ENCODE data around the gene PRSS33. TPM values are rescaled to one million over a fixed set of nuclear protein-coding genes. Genes with fewer than 3 reads are reported as not detected.
A peak's percentile ranks its signal among the peaks of the same experiment; 100 is the strongest.

The PRSS33 gene
- total and polyA plus RNA-seq, 4 donors: 0.08 TPM; not detected in 3

DNA sequence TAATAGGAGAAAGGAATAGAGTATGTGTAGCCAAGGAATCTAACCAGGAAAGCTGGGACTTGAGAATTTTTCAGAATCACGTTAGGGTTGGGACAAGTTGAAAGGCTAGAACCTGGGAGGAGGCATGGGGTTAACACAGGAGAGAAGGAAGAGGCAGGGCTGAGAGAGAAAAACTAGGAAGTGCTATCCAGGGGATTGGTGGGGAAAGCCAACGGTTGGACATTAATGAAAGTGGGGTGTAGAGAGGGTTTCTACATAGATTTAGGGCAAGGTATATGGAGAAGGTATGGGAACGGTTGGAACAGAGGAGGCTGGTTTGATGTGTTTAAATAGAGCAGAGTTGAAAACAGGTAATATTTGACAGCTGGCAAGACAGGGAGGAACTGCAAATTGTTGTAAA, 32.2 kb downstream of the PRSS33 start:
- H3K9me3 ChIP-seq (ENCODE audit: control insufficient read depth, low read length): no peaks in the 10 kb centered on the region
- DNase-seq (no peak), ATAC-seq (ENCODE audit: low FRiP score) (no peak)
- H3K27ac ChIP-seq (ENCODE audit: low read depth in 1 of 2, low read length in 2 of 2): no peak overlapping the region
- H3K36me3 ChIP-seq (ENCODE audit: control insufficient read depth in 1 of 2, insufficient read depth in 2 of 2, low read length in 1 of 2): peaks cover 7 to 19% of the 10 kb centered on the region in 2 donors
- peak overlapping the region in 1 of 2 donors; percentile 34 for H3K4me3 ChIP-seq (ENCODE audit: low read length in 2 of 2)
- H3K4me1 ChIP-seq (ENCODE audit: control insufficient read depth in 1 of 2, insufficient read depth in 2 of 2, low read length in 2 of 2): peaks cover 0 to 2% of the 10 kb centered on the region in 2 donors
- intact Hi-C loops (cut with DNase I): no loop called here
- no peaks in the 10 kb centered on the region for H3K27me3 ChIP-seq (ENCODE audit: control insufficient read depth in 1 of 2, insufficient read depth in 2 of 2, low read length in 1 of 2)
- WGBS, 2 donors: 28 to 31% methylated on average over 3 of the region's 3 CpGs

DNA sequence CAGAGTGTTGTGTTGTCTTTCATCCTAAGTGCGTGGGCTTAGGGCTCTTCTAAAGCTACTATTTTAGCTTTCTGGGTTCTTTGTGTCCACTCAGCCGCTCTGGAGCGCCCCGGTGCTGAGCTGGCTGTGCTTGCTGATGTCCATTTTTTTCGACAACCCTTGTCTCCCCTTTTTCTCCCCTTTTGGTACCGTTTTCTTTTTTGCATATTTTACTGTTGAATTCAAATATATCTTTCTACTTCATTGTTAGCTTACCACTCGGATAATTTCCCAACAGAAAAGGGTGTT, 33.7 kb downstream of the PRSS33 start:
- ATAC-seq (ENCODE audit: low FRiP score) (no peak), DNase-seq (peak in 1 of 2 donors; percentile 41)
- Histone ChIP-seq H3K36me3 (ENCODE audit: control insufficient read depth in 1 of 2, insufficient read depth in 2 of 2, low read length in 1 of 2) (peaks cover 5% of the 10 kb centered on the region in 2 donors), H3K27ac (ENCODE audit: low read depth in 1 of 2, low read length in 2 of 2) (no peak overlapping the region), H3K27me3 (ENCODE audit: control insufficient read depth in 1 of 2, insufficient read depth in 2 of 2, low read length in 1 of 2) (no peaks in the 10 kb centered on the region), H3K9me3 (ENCODE audit: control insufficient read depth, low read length) (no peaks in the 10 kb centered on the region), H3K4me3 (ENCODE audit: low read length in 2 of 2) (peak overlapping the region; percentile 53 to 94), H3K4me1 (ENCODE audit: control insufficient read depth in 1 of 2, insufficient read depth in 2 of 2, low read length in 2 of 2) (peaks cover 0 to 2% of the 10 kb centered on the region in 2 donors)
- WGBS, 2 donors: 1 to 3% methylated on average over 7 of the region's 7 CpGs
- intact Hi-C loops (cut with DNase I): no loop called here

DNA sequence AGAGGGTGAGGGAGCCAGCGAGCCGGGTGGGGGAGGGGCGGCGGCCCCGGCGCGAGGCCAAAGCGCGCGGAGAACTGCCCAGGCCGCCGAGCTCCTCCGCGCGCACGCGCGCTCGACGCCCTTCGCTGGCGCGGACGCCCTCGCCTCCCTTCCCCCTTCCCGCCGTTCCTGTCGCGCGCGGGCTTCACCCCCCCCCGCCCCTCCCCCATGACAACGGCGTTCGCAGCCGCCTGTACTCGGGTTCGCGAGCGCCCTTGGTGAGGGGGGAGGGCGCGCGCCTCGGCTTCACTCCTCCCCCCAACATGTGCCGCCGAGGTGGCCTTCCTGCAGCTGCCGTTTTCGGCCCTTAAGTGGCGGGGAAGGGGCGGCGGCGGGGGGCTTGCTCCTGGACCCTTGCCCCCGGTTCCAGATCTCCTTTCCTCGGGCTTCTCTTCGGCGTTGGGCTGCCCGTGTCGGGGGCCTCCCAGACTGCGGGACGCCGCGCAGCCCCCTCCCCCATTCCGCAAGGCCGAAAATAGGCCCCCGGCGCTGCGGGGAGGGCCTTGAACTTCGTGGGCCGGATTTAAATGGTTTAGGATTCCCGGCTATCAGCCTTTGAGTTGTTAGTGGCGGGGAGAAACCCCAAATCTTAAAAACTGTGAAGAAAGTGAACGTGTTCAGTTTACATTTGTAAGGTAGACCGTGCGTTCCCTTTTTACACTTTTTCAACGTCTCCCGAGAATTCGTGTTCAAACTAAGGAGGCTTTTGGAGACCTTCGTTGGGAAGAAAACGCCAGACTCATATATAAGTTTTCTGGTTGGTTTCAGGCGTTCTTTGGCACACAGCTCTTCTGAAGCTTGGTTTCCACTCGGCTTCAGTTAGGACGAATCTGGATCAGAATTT, 34.3 kb downstream of the PRSS33 start:
- Histone ChIP-seq H3K4me3 (ENCODE audit: low read length in 2 of 2) (peak overlapping the region; percentile 53 to 94), H3K4me1 (ENCODE audit: control insufficient read depth in 1 of 2, insufficient read depth in 2 of 2, low read length in 2 of 2) (peaks cover 0 to 2% of the 10 kb centered on the region in 2 donors), H3K27me3 (ENCODE audit: control insufficient read depth in 1 of 2, insufficient read depth in 2 of 2, low read length in 1 of 2) (no peaks in the 10 kb centered on the region), H3K27ac (ENCODE audit: low read depth in 1 of 2, low read length in 2 of 2) (peak overlapping the region; percentile 23 to 97), H3K36me3 (ENCODE audit: control insufficient read depth in 1 of 2, insufficient read depth in 2 of 2, low read length in 1 of 2) (peaks cover 0 to 3% of the 10 kb centered on the region in 2 donors), H3K9me3 (ENCODE audit: control insufficient read depth, low read length) (no peaks in the 10 kb centered on the region)
- intact Hi-C loops (cut with DNase I): loop anchor here in 1 of 2 donors (1.0 kb wide), 2 partner anchors 24 to 32 kb away; partner anchors contain the start of gene ELOB
- peak; percentile 89 to 96 for DNase-seq
- peak; percentile 88 for ATAC-seq (ENCODE audit: low FRiP score)
- 0% methylated on average over 46 to 82 of the region's 82 CpGs for WGBS, 2 donors

DNA sequence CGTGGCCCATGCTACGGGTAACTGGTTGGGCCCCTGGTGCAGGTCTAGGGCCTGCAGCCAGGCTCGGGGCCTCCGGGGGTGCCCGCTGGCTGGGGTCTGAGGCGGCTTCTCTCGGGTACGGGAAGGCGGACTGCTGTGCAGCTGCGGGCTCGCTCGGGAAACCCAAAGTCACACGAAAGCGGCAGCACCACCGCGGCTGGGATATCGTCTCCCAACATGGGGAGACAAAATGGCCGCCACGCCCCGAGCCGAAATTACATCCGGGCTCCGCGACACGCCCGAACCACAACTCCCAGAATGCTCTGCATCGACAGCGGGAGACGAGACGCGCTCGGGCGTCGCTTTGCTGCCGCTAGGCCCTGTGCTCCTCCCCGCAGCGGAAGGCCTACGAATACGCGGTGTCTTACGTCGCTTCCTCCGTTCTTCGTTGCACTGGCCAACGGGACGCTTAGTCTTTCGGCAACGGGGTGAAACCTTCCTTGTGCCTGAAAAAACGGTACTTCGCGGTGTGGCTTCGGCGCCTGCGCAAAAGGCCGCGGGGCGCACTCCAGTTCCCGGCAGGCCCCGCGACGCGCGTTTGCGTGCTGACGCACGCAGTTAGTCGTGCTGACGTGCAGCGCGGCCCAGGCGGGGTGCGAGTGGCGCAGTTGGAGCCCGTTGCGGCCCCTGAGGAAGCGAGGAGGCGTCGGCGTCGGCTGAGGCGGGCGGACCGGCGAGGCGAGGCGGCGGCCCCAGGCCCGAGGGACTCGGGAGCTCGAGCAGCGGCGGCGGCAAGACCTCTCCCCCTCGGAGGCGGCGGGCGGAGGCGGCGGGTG, 35.1 kb downstream of the PRSS33 start, which contains the start of gene SRRM2:
Gene SRRM2, plus strand, starts transcription at position 604 of the 815 bp plus-strand sequence. CDS start 3,727 bp downstream, outside the sequence.
- intact Hi-C loops (cut with DNase I): loop anchor here in 1 of 2 donors (1.0 kb wide), 2 partner anchors 25 to 31 kb away; partner anchors contain the start of gene ELOB
- WGBS, 2 donors: 1% methylated on average over 91 to 99 of the region's 99 CpGs
- peak; percentile 96 for ATAC-seq (ENCODE audit: low FRiP score)

DNA sequence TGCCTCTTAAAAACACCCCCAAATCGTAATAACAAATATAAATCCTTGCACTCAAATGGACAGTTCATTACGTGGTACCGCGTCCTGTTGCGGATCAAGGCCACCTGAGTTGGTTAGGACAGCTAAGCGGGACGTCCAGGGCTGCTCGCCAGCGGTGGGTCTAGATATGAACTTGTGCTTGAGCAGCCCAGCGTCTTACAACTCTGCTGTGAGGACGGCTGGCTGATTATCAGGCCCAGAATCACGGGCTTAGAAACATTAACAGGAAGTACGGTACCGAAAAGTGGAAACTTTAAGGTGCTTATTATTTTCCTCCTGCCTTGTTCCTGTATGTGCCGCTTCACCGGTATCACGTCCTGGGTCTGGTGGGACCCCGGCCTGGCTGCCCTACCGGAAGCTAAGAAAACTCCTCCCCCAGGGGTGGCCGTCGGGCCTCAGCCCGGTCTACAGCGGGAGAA, 35.8 kb downstream of the PRSS33 start:
- intact Hi-C loops (cut with DNase I): loop anchor here in 1 of 2 donors (1.0 kb wide), 2 partner anchors 26 to 30 kb away; partner anchors contain the start of gene ELOB
- DNase-seq (peak in 1 of 2 donors; percentile 67), ATAC-seq (ENCODE audit: low FRiP score) (no peak)
- Histone ChIP-seq H3K36me3 (ENCODE audit: control insufficient read depth in 1 of 2, insufficient read depth in 2 of 2, low read length in 1 of 2) (no peaks in the 10 kb centered on the region), H3K9me3 (ENCODE audit: control insufficient read depth, low read length) (no peaks in the 10 kb centered on the region), H3K27me3 (ENCODE audit: control insufficient read depth in 1 of 2, insufficient read depth in 2 of 2, low read length in 1 of 2) (no peaks in the 10 kb centered on the region), H3K27ac (ENCODE audit: low read depth in 1 of 2, low read length in 2 of 2) (peak overlapping the region in 1 of 2 donors; percentile 97), H3K4me1 (ENCODE audit: control insufficient read depth in 1 of 2, insufficient read depth in 2 of 2, low read length in 2 of 2) (peaks cover 0 to 2% of the 10 kb centered on the region in 2 donors), H3K4me3 (ENCODE audit: low read length in 2 of 2) (no peak overlapping the region)
- WGBS, 2 donors: 47 to 52% methylated on average over 23 of the region's 23 CpGs

More for the DNA sequence above, 35.1 kb downstream of the PRSS33 start, which contains the start of gene SRRM2:
- Histone ChIP-seq H3K4me3 (ENCODE audit: low read length in 2 of 2) (peak within 1 kb of the TSS; percentile 53 to 94), H3K4me1 (ENCODE audit: control insufficient read depth in 1 of 2, insufficient read depth in 2 of 2, low read length in 2 of 2) (peaks cover 0 to 2% of the 10 kb centered on the region in 2 donors), H3K36me3 (ENCODE audit: control insufficient read depth in 1 of 2, insufficient read depth in 2 of 2, low read length in 1 of 2) (no peaks in the 10 kb centered on the region), H3K27me3 (ENCODE audit: control insufficient read depth in 1 of 2, insufficient read depth in 2 of 2, low read length in 1 of 2) (no peaks in the 10 kb centered on the region), H3K27ac (ENCODE audit: low read depth in 1 of 2, low read length in 2 of 2) (peak within 1 kb of the TSS; percentile 23 to 97), H3K9me3 (ENCODE audit: control insufficient read depth, low read length) (no peaks in the 10 kb centered on the region)
- DNase-seq: peak; percentile 97 to 98

DNA sequence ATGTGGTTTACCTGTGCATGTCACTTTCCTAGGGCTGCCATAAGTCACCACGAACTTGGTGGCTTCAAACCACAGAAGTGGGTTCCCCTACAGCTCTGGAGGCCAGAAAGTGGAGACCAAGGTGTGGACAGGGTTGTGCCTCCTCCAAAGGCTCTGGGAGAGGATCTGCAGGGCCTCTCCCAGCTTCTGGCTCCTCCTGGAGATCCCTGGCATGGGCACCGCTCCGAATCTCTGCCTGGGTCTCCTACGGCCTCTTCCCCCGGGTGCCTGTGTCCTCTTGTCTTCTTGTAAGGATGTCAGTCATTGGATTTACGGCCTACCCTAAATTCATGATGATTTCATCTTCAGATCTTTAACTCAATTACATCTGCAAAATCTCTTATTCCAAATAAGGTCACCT, 37.4 kb downstream of the PRSS33 start:
- ATAC-seq (ENCODE audit: low FRiP score) (no peak), DNase-seq (peak in 1 of 2 donors; percentile 36)
- Histone ChIP-seq H3K9me3 (ENCODE audit: control insufficient read depth, low read length) (no peaks in the 10 kb centered on the region), H3K4me3 (ENCODE audit: low read length in 2 of 2) (no peak overlapping the region), H3K27me3 (ENCODE audit: control insufficient read depth in 1 of 2, insufficient read depth in 2 of 2, low read length in 1 of 2) (no peaks in the 10 kb centered on the region), H3K27ac (ENCODE audit: low read depth in 1 of 2, low read length in 2 of 2) (no peak overlapping the region), H3K36me3 (ENCODE audit: control insufficient read depth in 1 of 2, insufficient read depth in 2 of 2, low read length in 1 of 2) (no peaks in the 10 kb centered on the region), H3K4me1 (ENCODE audit: control insufficient read depth in 1 of 2, insufficient read depth in 2 of 2, low read length in 2 of 2) (no peaks in the 10 kb centered on the region)
- 90 to 94% methylated on average over 6 of the region's 6 CpGs for WGBS, 2 donors
- intact Hi-C loops (cut with DNase I): no loop called here

DNA sequence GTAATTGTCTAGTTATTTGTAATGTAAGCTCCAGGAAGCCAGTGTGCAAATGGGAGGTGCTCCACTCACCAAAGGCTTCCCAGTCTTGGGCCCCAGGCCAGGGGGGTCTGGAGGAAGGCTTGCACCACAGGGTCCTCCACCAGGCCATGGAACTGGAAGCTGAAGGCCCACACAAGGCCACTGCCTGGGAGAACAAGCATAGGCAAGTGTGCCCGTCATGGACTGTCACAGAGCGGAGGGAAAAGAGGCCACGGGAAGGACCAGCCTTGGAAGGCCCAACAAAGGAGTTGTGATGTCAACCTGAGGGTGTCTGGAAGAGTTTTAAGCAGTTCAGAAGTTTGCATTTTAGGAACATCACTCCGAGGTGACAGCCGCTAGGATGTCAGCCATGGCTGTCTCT, 37.9 kb downstream of the PRSS33 start:
- Histone ChIP-seq H3K9me3 (ENCODE audit: control insufficient read depth, low read length) (no peaks in the 10 kb centered on the region), H3K27me3 (ENCODE audit: control insufficient read depth in 1 of 2, insufficient read depth in 2 of 2, low read length in 1 of 2) (no peaks in the 10 kb centered on the region), H3K4me1 (ENCODE audit: control insufficient read depth in 1 of 2, insufficient read depth in 2 of 2, low read length in 2 of 2) (no peaks in the 10 kb centered on the region), H3K27ac (ENCODE audit: low read depth in 1 of 2, low read length in 2 of 2) (no peak overlapping the region), H3K4me3 (ENCODE audit: low read length in 2 of 2) (no peak overlapping the region), H3K36me3 (ENCODE audit: control insufficient read depth in 1 of 2, insufficient read depth in 2 of 2, low read length in 1 of 2) (no peaks in the 10 kb centered on the region)
- intact Hi-C loops (cut with DNase I): no loop called here
- 97 to 98% methylated on average over 5 of the region's 5 CpGs for WGBS, 2 donors
- DNase-seq: peak in 1 of 2 donors; percentile 54
- no peak for ATAC-seq (ENCODE audit: low FRiP score)

DNA sequence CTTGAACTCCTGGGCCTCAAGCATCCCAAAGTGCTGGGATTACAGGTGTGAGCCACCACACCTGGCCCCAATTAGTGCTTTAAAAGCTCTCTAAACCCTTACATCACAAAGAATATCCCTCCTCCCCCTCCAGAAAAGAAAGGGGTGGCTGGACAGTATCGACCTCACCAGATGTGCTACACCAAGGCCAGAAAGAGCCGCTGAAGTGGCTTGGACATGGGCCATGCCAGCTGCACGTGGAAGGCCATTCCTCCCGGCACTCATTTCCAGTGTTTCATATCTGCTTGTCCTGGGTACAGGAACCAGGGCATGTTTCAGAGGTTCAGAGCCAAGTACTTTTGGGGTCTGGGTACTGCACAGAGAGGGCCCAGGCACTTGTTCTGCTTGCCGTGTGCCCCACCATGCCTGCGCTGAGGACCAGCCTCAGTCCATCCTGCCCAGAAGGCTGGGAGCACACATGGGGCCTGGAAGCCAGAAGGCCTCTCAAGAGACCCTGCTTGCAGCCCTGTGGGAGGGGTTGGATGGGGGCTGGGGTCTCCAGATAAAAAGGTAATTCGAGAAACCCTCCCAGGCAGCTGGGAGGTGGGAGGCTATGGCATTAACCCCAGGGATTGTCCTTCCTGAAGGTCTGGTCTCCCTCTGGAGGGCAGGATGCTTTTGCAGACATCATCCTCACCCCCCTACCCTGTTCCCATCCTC, 38.5 kb downstream of the PRSS33 start:
- intact Hi-C loops (cut with DNase I): no loop called here
- Histone ChIP-seq H3K4me3 (ENCODE audit: low read length in 2 of 2) (no peak overlapping the region), H3K9me3 (ENCODE audit: control insufficient read depth, low read length) (no peaks in the 10 kb centered on the region), H3K4me1 (ENCODE audit: control insufficient read depth in 1 of 2, insufficient read depth in 2 of 2, low read length in 2 of 2) (no peaks in the 10 kb centered on the region), H3K27ac (ENCODE audit: low read depth in 1 of 2, low read length in 2 of 2) (no peak overlapping the region), H3K36me3 (ENCODE audit: control insufficient read depth in 1 of 2, insufficient read depth in 2 of 2, low read length in 1 of 2) (no peaks in the 10 kb centered on the region), H3K27me3 (ENCODE audit: control insufficient read depth in 1 of 2, insufficient read depth in 2 of 2, low read length in 1 of 2) (no peaks in the 10 kb centered on the region)
- DNase-seq (peak in 1 of 2 donors; percentile 49), ATAC-seq (ENCODE audit: low FRiP score) (no peak)
- WGBS, 2 donors: 85 to 86% methylated on average over 7 of the region's 7 CpGs

Data from aorta (tissue), 5 donors.